Loucy (cell line): Measurements from ENCODE around the gene CACNA2D4.

Experiments
- CTCF ChIP-seq: fragments of 200-600 bp; sonication (generic); conservative IDR thresholded peaks from 2 replicates; pipeline ENCODE4 v1.5.1; 2014; ENCODE audit warnings: mild to moderate bottlenecking, antibody characterized with exemption, low read length
- EZH2phosphoT487 ChIP-seq: fragments of 200-600 bp; IDR thresholded peaks from 2 replicates; pipeline ENCODE4 v1.6.1; 2018; ENCODE audit warnings: antibody characterized with exemption, mild to moderate bottlenecking, moderate library complexity, borderline replicate concordance

DNA sequence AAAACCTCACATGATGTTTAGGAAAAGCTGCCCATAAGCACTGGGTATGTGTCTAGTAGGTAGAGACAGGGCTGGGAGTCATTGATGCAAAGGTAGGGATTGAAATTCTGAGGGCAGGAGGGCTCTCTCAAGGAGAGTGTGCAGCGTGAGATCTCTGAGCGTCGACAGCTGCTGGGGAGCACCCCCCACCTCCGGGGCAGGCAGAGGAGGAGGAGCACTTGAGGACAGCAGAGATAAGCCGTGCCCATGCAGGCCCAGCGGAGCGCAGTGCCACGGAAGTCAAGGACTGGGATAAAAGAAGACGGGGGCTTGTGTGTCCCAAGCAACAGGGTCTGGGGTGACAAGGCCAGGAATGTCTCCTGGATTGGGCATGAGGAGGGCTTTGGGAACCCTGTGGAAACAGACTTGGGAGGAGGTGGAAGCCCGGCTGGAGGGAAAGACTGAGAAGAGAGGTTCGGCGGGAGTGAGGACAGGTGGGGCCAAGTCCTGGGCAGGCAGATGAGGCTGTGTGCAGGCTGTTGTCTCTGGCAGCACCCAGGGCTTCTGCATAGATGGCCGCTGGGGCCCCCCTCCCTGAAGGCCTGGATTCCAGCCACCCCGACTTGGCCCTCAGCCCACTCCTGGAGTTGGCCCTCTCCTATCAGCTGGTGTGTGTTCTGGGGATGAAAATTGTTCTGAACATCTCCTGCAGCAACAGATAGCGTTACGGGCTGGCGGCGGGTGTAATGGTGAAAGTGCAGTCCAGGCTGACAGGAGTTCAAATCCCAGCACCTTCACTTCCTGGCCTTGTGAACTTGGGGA, 1.9 kb downstream of the CACNA2D4 start:
- TF ChIP-seq CTCF (no peak), EZH2phosphoT487 (no peak)
